HepG2 (cell line): ENCODE results near the gene SOX12. TPM values are rescaled to one million over a fixed set of nuclear protein-coding genes. Genes with fewer than 3 reads are reported as not detected.

Experiments
- ATF1 ChIP-seq: IDR thresholded peaks from 2 replicates; pipeline ENCODE4 v1.6.1; 2016; ENCODE audit warnings: mild to moderate bottlenecking, control low read depth
- ATF6 ChIP-seq: sonication (generic); formaldehyde crosslinking; conservative IDR thresholded peaks from 2 replicates; pipeline ENCODE4 v1.4.0; 2020; ENCODE audit warnings: missing genetic modification reagents
- CREM ChIP-seq, 2 experiments: sonication (generic) in 1 of 2; formaldehyde crosslinking in 1 of 2; IDR thresholded peaks; 2 replicates each; pipeline versions ENCODE4 v1.4.0 to v1.6.1; 2016 to 2020; ENCODE audit warnings: antibody characterized with exemption in 1 of 2, mild to moderate bottlenecking in 1 of 2, missing genetic modification reagents in 1 of 2
- CSRNP1 ChIP-seq: sonication (generic); formaldehyde crosslinking; IDR thresholded peaks from 2 replicates; pipeline ENCODE4 v1.8.1; 2023; ENCODE audit warnings: mild to moderate bottlenecking, missing genetic modification reagents
- DMAP1 ChIP-seq: IDR thresholded peaks from 2 replicates; pipeline ENCODE4 v1.6.1; 2016
- MYPOP ChIP-seq: sonication (generic); formaldehyde crosslinking; IDR thresholded peaks from 2 replicates; pipeline ENCODE4 v1.8.1; 2023; ENCODE audit warnings: mild to moderate bottlenecking, moderate library complexity, missing genetic modification reagents
- SCMH1 ChIP-seq: sonication (generic); formaldehyde crosslinking; IDR thresholded peaks from 2 replicates; pipeline ENCODE4 v1.9.0; 2021; ENCODE audit warnings: missing genetic modification reagents, mild to moderate bottlenecking, borderline replicate concordance
- SSRP1 ChIP-seq: IDR thresholded peaks from 2 replicates; pipeline ENCODE4 v1.6.1; 2016; ENCODE audit warnings: control low read depth
- TCF7 ChIP-seq: sonication (generic); IDR thresholded peaks from 2 replicates; pipeline ENCODE4 v1.6.1; 2016; ENCODE audit warnings: antibody characterized with exemption, low read depth
- YY1 ChIP-seq: IDR thresholded peaks from 2 replicates; pipeline ENCODE4 v1.6.1; 2011; ENCODE audit warnings: low read length, low read depth, moderate library complexity, mild to moderate bottlenecking; ENCODE audit not compliant: insufficient read depth, insufficient replicate concordance
- ZBTB2 ChIP-seq: sonication (generic); formaldehyde crosslinking; IDR thresholded peaks from 2 replicates; pipeline ENCODE4 v1.8.0; 2022; ENCODE audit warnings: low read depth, missing genetic modification reagents
- ZBTB42 ChIP-seq: sonication (generic); formaldehyde crosslinking; IDR thresholded peaks from 2 replicates; pipeline ENCODE4 v1.5.0; 2020; ENCODE audit warnings: mild to moderate bottlenecking, missing genetic modification reagents
- ZNF230 ChIP-seq: sonication (generic); formaldehyde crosslinking; IDR thresholded peaks from 2 replicates; pipeline ENCODE4 v1.4.0; 2020; ENCODE audit warnings: mild to moderate bottlenecking, missing genetic modification reagents
- ZNF510 ChIP-seq: sonication (generic); formaldehyde crosslinking; IDR thresholded peaks from 2 replicates; pipeline ENCODE4 v1.4.0; 2020; ENCODE audit warnings: low read depth, mild to moderate bottlenecking, missing genetic modification reagents
- ZNF569 ChIP-seq: sonication (generic); formaldehyde crosslinking; IDR thresholded peaks from 2 replicates; pipeline ENCODE4 v1.5.0; 2020; ENCODE audit warnings: mild to moderate bottlenecking, missing genetic modification reagents, moderate library complexity, borderline replicate concordance
- ZNF678 ChIP-seq: sonication (generic); formaldehyde crosslinking; IDR thresholded peaks from 2 replicates; pipeline ENCODE4 v1.4.0; 2020; ENCODE audit warnings: mild to moderate bottlenecking, missing genetic modification reagents
- ZNF75D ChIP-seq: sonication (generic); formaldehyde crosslinking; IDR thresholded peaks from 2 replicates; pipeline ENCODE4 v1.8.1; 2023; ENCODE audit warnings: missing genetic modification reagents, mild to moderate bottlenecking, borderline replicate concordance
- ZSCAN12 ChIP-seq: sonication (generic); formaldehyde crosslinking; IDR thresholded peaks from 2 replicates; pipeline ENCODE4 v1.9.0; 2021; ENCODE audit warnings: mild to moderate bottlenecking, missing genetic modification reagents
- polyA plus RNA-seq, 8 experiments: library from polyadenylated mRNA; depleted of rRNA in 3 of 8; stranded (reverse) in 7 of 8; unstranded in 1 of 8; fragments of >200 nt; fragmentation: Illumina TruSeq in 4 of 8; extraction: Trizol in 4 of 8; gene quantifications; 2 replicates each; pipeline versions ENCODE4 v1.2.1 to v1.2.3, GENCODE V29; 2011 to 2016; ENCODE audit warnings: low read depth in 4 of 8, missing spikeins in 1 of 8, mixed read lengths in 1 of 8; ENCODE audit not compliant: insufficient read depth in 1 of 8
- total RNA-seq, 5 experiments: library from RNA; depleted of rRNA; stranded (reverse); fragments of >200 nt; fragmentation: Illumina TruSeq; extraction: Trizol; gene quantifications; 2 replicates each; pipeline ENCODE4 v1.2.3, GENCODE V29; 2016; ENCODE audit warnings: low read depth in 1 of 5
- TF ChIP-seq, protein P1 (sequence below): sonication (generic); formaldehyde crosslinking; IDR thresholded peaks from 2 replicates; pipeline ENCODE4 v1.5.1; 2020; ENCODE audit warnings: missing genetic modification reagents, mild to moderate bottlenecking, borderline replicate concordance
- TF ChIP-seq, protein P2 (sequence below): IDR thresholded peaks from 2 replicates; pipeline ENCODE4 v1.6.1; 2018; ENCODE audit warnings: missing genetic modification reagents

SOX12 gene
- total and polyA plus RNA-seq, 2 of the 13 experiments (the other 11 are each of a cell fraction or from before 2014, with no cell fraction given) = 10.0 to 18.7 TPM

DNA sequence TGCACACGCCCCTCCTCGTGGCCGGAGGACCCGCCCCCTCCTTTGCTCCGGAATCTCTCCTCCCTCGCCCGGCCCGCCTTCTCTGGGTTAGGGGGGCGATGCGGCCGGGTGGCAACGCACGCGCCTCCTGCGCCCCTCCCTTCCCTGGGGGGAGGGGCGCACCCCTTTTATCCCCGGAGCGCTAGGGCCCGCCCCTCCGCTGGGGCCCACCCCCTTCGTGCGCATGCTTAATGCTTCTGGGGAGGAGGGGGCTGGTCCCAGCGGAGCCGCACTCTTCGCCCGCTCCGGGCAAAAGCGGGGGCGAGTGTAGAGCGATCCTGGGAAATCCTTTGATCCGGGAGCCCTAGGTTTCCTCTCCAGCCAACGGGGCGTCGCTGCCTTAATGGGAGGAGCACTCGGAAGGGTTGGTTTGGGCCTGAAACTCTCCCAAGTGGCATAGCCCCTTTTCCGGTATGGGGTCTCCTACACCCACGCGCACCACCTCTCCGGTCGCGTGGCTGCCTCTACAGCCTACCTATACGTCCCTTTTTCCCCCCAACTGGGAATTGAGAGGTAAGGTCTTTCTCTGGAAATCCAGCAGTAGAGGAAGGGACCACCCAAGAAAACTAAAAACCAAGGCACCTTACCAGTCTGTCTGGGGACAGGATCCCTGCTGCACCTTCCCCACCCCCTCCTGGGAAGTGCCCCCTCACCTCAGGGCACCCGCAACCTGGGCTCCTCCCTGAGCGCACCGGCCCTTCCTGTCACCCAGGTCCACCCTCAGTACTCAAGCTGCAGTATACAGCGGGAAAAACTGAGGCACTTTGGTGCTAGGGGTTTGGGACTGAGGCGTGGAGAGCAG lies 2.1 kb downstream of the SOX12 start (continued):
- TF ChIP-seq ZNF569 (no peak; the same call in 1 of the 2 replicates), TCF7 (peak; percentile 49; the same call in 1 of the 2 replicates), MYPOP (peak; percentile 85), SSRP1 (CRISPR knock-in tag) (peak; percentile 41; the same call in 1 of the 2 replicates), CREM (IDR thresholded peaks at IDR 0.05) (peak; percentile 68; the same call in 1 of the 2 replicates), CREM (CRISPR knock-in tag; IDR thresholded peaks at IDR 0.05) (no peak), DMAP1 (CRISPR knock-in tag) (peak; percentile 87), ZBTB2 (CRISPR knock-in tag) (peak; percentile 83), ZNF678 (CRISPR knock-in tag) (peak; percentile 71; the same call in 1 of the 2 replicates), ZSCAN12 (CRISPR knock-in tag) (0 out of 2 replicates have a peak, but pooled peaks have one; percentile 13), SCMH1 (CRISPR knock-in tag) (no peak), ATF1 (CRISPR knock-in tag) (peak; percentile 58), ZBTB42 (CRISPR knock-in tag) (no peak), ZNF510 (CRISPR knock-in tag) (0 out of 2 replicates have a peak, but pooled peaks have one; percentile 2), ZNF230 (CRISPR knock-in tag) (no peak; the same call in 1 of the 2 replicates), CSRNP1 (peak; percentile 77), YY1 (peak; percentile 59), ZNF75D (CRISPR knock-in tag) (no peak), ATF6 (CRISPR knock-in tag) (no peak)
- TF ChIP-seq, protein P1, sequence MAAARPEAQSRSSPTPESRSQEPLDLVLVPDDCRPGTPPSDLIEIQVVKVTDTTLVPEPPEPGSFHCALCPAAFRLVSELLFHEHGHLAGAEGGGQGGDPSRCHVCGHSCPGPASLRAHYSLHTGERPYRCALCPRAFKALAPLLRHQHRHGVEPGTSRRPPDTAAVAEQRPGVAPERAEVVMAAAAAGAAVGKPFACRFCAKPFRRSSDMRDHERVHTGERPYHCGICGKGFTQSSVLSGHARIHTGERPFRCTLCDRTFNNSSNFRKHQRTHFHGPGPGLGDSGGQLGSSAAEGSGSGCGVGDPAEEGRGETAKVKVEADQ (CRISPR knock-in tag) = peak; percentile 8; the same call in 1 of the 2 replicates
- TF ChIP-seq, protein P2, sequence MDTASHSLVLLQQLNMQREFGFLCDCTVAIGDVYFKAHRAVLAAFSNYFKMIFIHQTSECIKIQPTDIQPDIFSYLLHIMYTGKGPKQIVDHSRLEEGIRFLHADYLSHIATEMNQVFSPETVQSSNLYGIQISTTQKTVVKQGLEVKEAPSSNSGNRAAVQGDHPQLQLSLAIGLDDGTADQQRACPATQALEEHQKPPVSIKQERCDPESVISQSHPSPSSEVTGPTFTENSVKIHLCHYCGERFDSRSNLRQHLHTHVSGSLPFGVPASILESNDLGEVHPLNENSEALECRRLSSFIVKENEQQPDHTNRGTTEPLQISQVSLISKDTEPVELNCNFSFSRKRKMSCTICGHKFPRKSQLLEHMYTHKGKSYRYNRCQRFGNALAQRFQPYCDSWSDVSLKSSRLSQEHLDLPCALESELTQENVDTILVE (CRISPR knock-in tag) = peak; percentile 87
